Measurements from ENCODE around the gene GMPR2. TPM values are rescaled to one million over a fixed set of nuclear protein-coding genes. Genes with fewer than 3 reads are reported as not detected.
"Not testable (repeated sequence)": the region's sequence is repeated elsewhere in the genome, so short reads cannot be mapped to it uniquely, and the experiment has no call there.

Gene GMPR2
- total RNA-seq, 2 experiments from 2014 or later = 45.6 to 49.3 TPM

GRCh38 chr14:24198814-24199524, 33.8 kb upstream of the GMPR2 start:
- intact Hi-C loops (cut with micrococcal nuclease) = no loop called here
- no peaks in the 10 kb centered on the region for H3K27me3 Mint-ChIP-seq
- TF ChIP-seq CTCF (IDR thresholded peaks at IDR 0.05) = no peak
- no peak overlapping the region for H3K4me3 Mint-ChIP-seq
- POLR2A ChIA-PET = interaction anchor here (1.1 kb wide), 2 partner anchors 11 to 15 kb away, joined by 3 read pairs; no protein-coding TSS in a partner anchor
- H3K36me3 Mint-ChIP-seq (ENCODE audit: low read depth) = peaks cover 60% of the 10 kb centered on the region
- ATAC-seq = no peak
- H3K9me3 Mint-ChIP-seq = peaks cover 17% of the 10 kb centered on the region
- peaks cover 42% of the 10 kb centered on the region for H3K4me1 Mint-ChIP-seq (ENCODE audit: low read depth)
- DNase-seq = no peak
- H3K27ac Mint-ChIP-seq = peak overlapping the region; percentile 60
- CTCF ChIA-PET = interaction anchor here (0.9 to 1.8 kb wide), 3 partner anchors 38 to 135 kb away, joined by 3 to 9 read pairs (median 4); partner anchors contain the start of gene IRF9

- not testable (repeated sequence) for H3K27me3 Mint-ChIP-seq, H3K27ac Mint-ChIP-seq
- POLR2A ChIA-PET = interaction anchor here (1.0 kb wide), 1 partner anchor 11 kb away, joined by 3 read pairs; the partner anchor contains the start of gene CHMP4A
These were observed 30.2 kb upstream of the GMPR2 start for GRCh38 chr14:24202538-24202937.

GRCh38 chr14:24203249-24203886, 29.4 kb upstream of the GMPR2 start:
- ChIA-PET CTCF (interaction anchor here (1.1 to 1.8 kb wide), 3 partner anchors 43 to 104 kb away, joined by 3 to 5 read pairs (median 4); partner anchors contain the start of gene CIDEB), POLR2A (interaction anchor here (1.0 to 8.5 kb wide), 4 partner anchors 8 to 42 kb away, joined by 3 to 58 read pairs (median 4); partner anchors contain the start of genes CHMP4A, IRF9 and TM9SF1)
- Mint-ChIP-seq H3K9me3 (peaks cover 17% of the 10 kb centered on the region), H3K4me1 (ENCODE audit: low read depth) (peaks cover 53% of the 10 kb centered on the region), H3K36me3 (ENCODE audit: low read depth) (peaks cover 82% of the 10 kb centered on the region)
- intact Hi-C loops (cut with micrococcal nuclease); H3K27ac Mint-ChIP-seq; H3K27me3 Mint-ChIP-seq; DNase-seq; H3K4me3 Mint-ChIP-seq; ATAC-seq: not testable (repeated sequence)

More at GRCh38 chr14:24202538-24202937, 30.2 kb upstream of the GMPR2 start:
- H3K4me3 Mint-ChIP-seq; DNase-seq; intact Hi-C loops (cut with micrococcal nuclease); ATAC-seq: not testable (repeated sequence)
- peaks cover 76% of the 10 kb centered on the region for H3K36me3 Mint-ChIP-seq (ENCODE audit: low read depth)
- CTCF ChIA-PET = interaction anchor here (1.1 to 1.8 kb wide), 3 partner anchors 42 to 105 kb away, joined by 3 to 5 read pairs (median 4); partner anchors contain the start of gene CIDEB
- H3K4me1 Mint-ChIP-seq (ENCODE audit: low read depth) = peaks cover 49% of the 10 kb centered on the region
- peaks cover 17% of the 10 kb centered on the region for H3K9me3 Mint-ChIP-seq

- Mint-ChIP-seq H3K27me3 (no peaks in the 10 kb centered on the region), H3K4me1 (ENCODE audit: low read depth) (peaks cover 44% of the 10 kb centered on the region), H3K4me3 (no peak overlapping the region), H3K36me3 (ENCODE audit: low read depth) (peaks cover 77% of the 10 kb centered on the region), H3K9me3 (peaks cover 13% of the 10 kb centered on the region), H3K27ac (peak overlapping the region; percentile 7)
- no peak for ATAC-seq
- DNase-seq = no peak
- no peak for TF ChIP-seq CTCF (IDR thresholded peaks at IDR 0.05)
- POLR2A ChIA-PET = interaction anchor here (1.0 to 8.5 kb wide), 5 partner anchors 9 to 227 kb away, joined by 3 to 58 read pairs (median 4); partner anchors contain the start of genes CHMP4A, IRF9, MDP1 and TM9SF1
- CTCF ChIA-PET = interaction anchor here (1.8 kb wide), 2 partner anchors 44 to 103 kb away, joined by 4 to 5 read pairs; partner anchors contain the start of gene CIDEB
- intact Hi-C loops (cut with micrococcal nuclease) = no loop called here
These were observed 28.3 kb upstream of the GMPR2 start for GRCh38 chr14:24204163-24205146.

- no peaks in the 10 kb centered on the region for H3K27me3 Mint-ChIP-seq
- ChIA-PET POLR2A (interaction anchor here (0.8 to 8.5 kb wide), 8 partner anchors 10 to 51 kb away, joined by 3 to 58 read pairs (median 5); partner anchors contain the start of genes IRF9, MDP1 and TM9SF1), CTCF (interaction anchor here (1.3 to 1.6 kb wide), 2 partner anchors 101 to 102 kb away, joined by 3 to 5 read pairs; no protein-coding TSS in a partner anchor)
- H3K36me3 Mint-ChIP-seq (ENCODE audit: low read depth) = peaks cover 76% of the 10 kb centered on the region
- ATAC-seq (no peak), DNase-seq (no peak)
- intact Hi-C loops (cut with micrococcal nuclease) = no loop called here
- no peak overlapping the region for H3K4me3 Mint-ChIP-seq
- H3K4me1 Mint-ChIP-seq (ENCODE audit: low read depth) = peaks cover 45% of the 10 kb centered on the region
- peak overlapping the region; percentile 60 for H3K27ac Mint-ChIP-seq
- no peak for TF ChIP-seq CTCF (IDR thresholded peaks at IDR 0.05)
- peaks cover 11% of the 10 kb centered on the region for H3K9me3 Mint-ChIP-seq
These were observed 26.2 kb upstream of the GMPR2 start for GRCh38 chr14:24206260-24207103.
